ENCODE data around the gene SYT3. TPM values are rescaled to one million over a fixed set of nuclear protein-coding genes. Genes with fewer than 3 reads are reported as not detected.

The SYT3 gene
- total and polyA plus RNA-seq, 4 donors, result not detected

DNA sequence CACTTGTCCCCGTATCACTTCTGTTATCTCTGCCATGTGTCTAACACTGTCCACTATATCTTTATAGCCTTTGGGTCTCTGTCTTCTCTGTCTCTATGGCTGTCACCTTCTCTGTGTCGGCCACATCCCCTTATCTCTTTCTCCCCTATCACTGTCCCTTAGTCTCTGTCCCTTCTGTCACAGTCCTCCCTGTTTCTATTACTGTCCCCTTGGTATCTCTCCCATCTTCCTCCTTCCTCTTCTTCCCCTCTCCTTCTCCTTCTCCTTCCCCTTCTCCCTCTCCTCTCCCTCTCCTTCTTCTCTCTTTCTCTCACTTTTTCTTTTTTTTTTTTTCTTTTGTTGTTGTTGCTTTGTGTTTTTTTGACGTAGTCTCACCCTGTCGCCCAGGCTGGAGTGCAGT, 36.7 kb downstream of the SYT3 start:
- DNase-seq (ENCODE audit: low spot score), result no peak
- H3K9ac ChIP-seq (ENCODE audit: low read depth in 1 of 2, low read length in 2 of 2), result no peak overlapping the region
- TF ChIP-seq GABPA (IDR thresholded peaks at IDR 0.05 in 1 of 2, conservative IDR thresholded peaks at IDR 0.05 in 1 of 2), result no peak
- no peak for TF ChIP-seq JUND (IDR thresholded peaks at IDR 0.05)
- no peak for TF ChIP-seq MAX (IDR thresholded peaks at IDR 0.05)
- TF ChIP-seq TAF1 (conservative IDR thresholded peaks at IDR 0.05), result no peak
- TF ChIP-seq, protein P1, sequence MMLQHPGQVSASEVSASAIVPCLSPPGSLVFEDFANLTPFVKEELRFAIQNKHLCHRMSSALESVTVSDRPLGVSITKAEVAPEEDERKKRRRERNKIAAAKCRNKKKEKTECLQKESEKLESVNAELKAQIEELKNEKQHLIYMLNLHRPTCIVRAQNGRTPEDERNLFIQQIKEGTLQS (IDR thresholded peaks at IDR 0.05), result no peak
- no peak for TF ChIP-seq RXRA (IDR thresholded peaks at IDR 0.05)
- WGBS, result 72% methylated on average over 4 of the region's 4 CpGs
- H3K36me3 ChIP-seq (ENCODE audit: control insufficient read depth in 4 of 4, insufficient read depth in 3 of 4, low read depth in 1 of 4, low read length in 3 of 4), result no peaks in the 10 kb centered on the region
- no peak overlapping the region for H3K4me3 ChIP-seq (ENCODE audit: low read depth in 1 of 3, low read length in 3 of 3)
- H3K9me3 ChIP-seq (ENCODE audit: control insufficient read depth in 4 of 4, low read length in 3 of 4), result peaks cover 0 to 4% (median under 1%) of the 10 kb centered on the region in 4 donors
- H3K27ac ChIP-seq (ENCODE audit: low read depth in 1 of 2, low read length in 2 of 2), result no peak overlapping the region
- no peaks in the 10 kb centered on the region for H3K4me1 ChIP-seq (ENCODE audit: control insufficient read depth in 4 of 4, insufficient read depth in 4 of 4, low read length in 3 of 4)
- H3K27me3 ChIP-seq (ENCODE audit: control insufficient read depth in 4 of 4, insufficient read depth in 4 of 4, low read length in 3 of 4), result peaks cover 0 to 6% (median 3%) of the 10 kb centered on the region in 4 donors

GRCh38 chr19:50602496-50602895, 37.2 kb downstream of the SYT3 start:
- Histone ChIP-seq H3K27me3 (ENCODE audit: control insufficient read depth in 4 of 4, insufficient read depth in 4 of 4, low read length in 3 of 4) (peaks cover 0 to 5% (median 2%) of the 10 kb centered on the region in 4 donors), H3K4me1 (ENCODE audit: control insufficient read depth in 4 of 4, insufficient read depth in 4 of 4, low read length in 3 of 4) (no peaks in the 10 kb centered on the region), H3K9ac (ENCODE audit: low read depth in 1 of 2, low read length in 2 of 2) (no peak overlapping the region), H3K9me3 (ENCODE audit: control insufficient read depth in 4 of 4, low read length in 3 of 4) (peaks cover 0 to 4% (median under 1%) of the 10 kb centered on the region in 4 donors), H3K36me3 (ENCODE audit: control insufficient read depth in 4 of 4, insufficient read depth in 3 of 4, low read depth in 1 of 4, low read length in 3 of 4) (no peaks in the 10 kb centered on the region), H3K27ac (ENCODE audit: low read depth in 1 of 2, low read length in 2 of 2) (no peak overlapping the region), H3K4me3 (ENCODE audit: low read depth in 1 of 3, low read length in 3 of 3) (no peak overlapping the region)
- no peak for TF ChIP-seq TAF1 (conservative IDR thresholded peaks at IDR 0.05)
- TF ChIP-seq GABPA (IDR thresholded peaks at IDR 0.05 in 1 of 2, conservative IDR thresholded peaks at IDR 0.05 in 1 of 2), result no peak
- TF ChIP-seq HNF4G (IDR thresholded peaks at IDR 0.05), result no peak
- TF ChIP-seq MAX (IDR thresholded peaks at IDR 0.05), result no peak
- TF ChIP-seq FOXA1 (IDR thresholded peaks at IDR 0.05), result no peak
- no peak for TF ChIP-seq FOXA2 (IDR thresholded peaks at IDR 0.05)
- TF ChIP-seq RAD21 (IDR thresholded peaks at IDR 0.05), result no peak
- TF ChIP-seq RXRA (IDR thresholded peaks at IDR 0.05), result no peak
- TF ChIP-seq YY1 (IDR thresholded peaks at IDR 0.05), result no peak
- no peak for TF ChIP-seq JUND (IDR thresholded peaks at IDR 0.05)
- no peak for TF ChIP-seq EGR1 (IDR thresholded peaks at IDR 0.05; ENCODE audit: low read depth in 2 of 2)
- TF ChIP-seq SP1 (IDR thresholded peaks at IDR 0.05), result no peak
- TF ChIP-seq, protein P1 (IDR thresholded peaks at IDR 0.05), result no peak
- TF ChIP-seq, protein P2, sequence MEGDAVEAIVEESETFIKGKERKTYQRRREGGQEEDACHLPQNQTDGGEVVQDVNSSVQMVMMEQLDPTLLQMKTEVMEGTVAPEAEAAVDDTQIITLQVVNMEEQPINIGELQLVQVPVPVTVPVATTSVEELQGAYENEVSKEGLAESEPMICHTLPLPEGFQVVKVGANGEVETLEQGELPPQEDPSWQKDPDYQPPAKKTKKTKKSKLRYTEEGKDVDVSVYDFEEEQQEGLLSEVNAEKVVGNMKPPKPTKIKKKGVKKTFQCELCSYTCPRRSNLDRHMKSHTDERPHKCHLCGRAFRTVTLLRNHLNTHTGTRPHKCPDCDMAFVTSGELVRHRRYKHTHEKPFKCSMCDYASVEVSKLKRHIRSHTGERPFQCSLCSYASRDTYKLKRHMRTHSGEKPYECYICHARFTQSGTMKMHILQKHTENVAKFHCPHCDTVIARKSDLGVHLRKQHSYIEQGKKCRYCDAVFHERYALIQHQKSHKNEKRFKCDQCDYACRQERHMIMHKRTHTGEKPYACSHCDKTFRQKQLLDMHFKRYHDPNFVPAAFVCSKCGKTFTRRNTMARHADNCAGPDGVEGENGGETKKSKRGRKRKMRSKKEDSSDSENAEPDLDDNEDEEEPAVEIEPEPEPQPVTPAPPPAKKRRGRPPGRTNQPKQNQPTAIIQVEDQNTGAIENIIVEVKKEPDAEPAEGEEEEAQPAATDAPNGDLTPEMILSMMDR (IDR thresholded peaks at IDR 0.05; ENCODE audit: low read depth, low read length, missing input control), result no peak
- TF ChIP-seq, protein P3, sequence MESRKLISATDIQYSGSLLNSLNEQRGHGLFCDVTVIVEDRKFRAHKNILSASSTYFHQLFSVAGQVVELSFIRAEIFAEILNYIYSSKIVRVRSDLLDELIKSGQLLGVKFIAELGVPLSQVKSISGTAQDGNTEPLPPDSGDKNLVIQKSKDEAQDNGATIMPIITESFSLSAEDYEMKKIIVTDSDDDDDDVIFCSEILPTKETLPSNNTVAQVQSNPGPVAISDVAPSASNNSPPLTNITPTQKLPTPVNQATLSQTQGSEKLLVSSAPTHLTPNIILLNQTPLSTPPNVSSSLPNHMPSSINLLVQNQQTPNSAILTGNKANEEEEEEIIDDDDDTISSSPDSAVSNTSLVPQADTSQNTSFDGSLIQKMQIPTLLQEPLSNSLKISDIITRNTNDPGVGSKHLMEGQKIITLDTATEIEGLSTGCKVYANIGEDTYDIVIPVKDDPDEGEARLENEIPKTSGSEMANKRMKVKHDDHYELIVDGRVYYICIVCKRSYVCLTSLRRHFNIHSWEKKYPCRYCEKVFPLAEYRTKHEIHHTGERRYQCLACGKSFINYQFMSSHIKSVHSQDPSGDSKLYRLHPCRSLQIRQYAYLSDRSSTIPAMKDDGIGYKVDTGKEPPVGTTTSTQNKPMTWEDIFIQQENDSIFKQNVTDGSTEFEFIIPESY (IDR thresholded peaks at IDR 0.05), result no peak
- no peak for TF ChIP-seq NR2F2 (IDR thresholded peaks at IDR 0.05)
- TF ChIP-seq REST (IDR thresholded peaks at IDR 0.05), result no peak
- no peak for TF ChIP-seq HNF4A (conservative IDR thresholded peaks at IDR 0.05)
- 68% methylated on average over 6 of the region's 6 CpGs for WGBS
- no peak for DNase-seq (ENCODE audit: low spot score)
